HL-60 (cell line): ENCODE measurements around the gene RBCK1.

Source experiments
- DNase-seq, 2 experiments: peaks; one replicate each; pipeline ENCODE4 v3.0.0-alpha.2; 2010 to 2020; ENCODE audit warnings: low read depth in 1 of 2, low spot score in 1 of 2
- H3K27ac ChIP-seq: fragments of 250-450 bp; sonication (Bioruptor Pico); replicated peaks from 2 replicates; pipeline ENCODE4 v1.5.1; 2020; ENCODE audit warnings: mild to moderate bottlenecking, moderate library complexity
- H3K27me3 ChIP-seq: fragments of 250-450 bp; sonication (Bioruptor Pico); 2 replicates; pipeline ENCODE4 v1.5.1; 2021; ENCODE audit warnings: mild to moderate bottlenecking, moderate library complexity; ENCODE audit not compliant: insufficient read depth, poor library complexity, severe bottlenecking
- H3K4me3 ChIP-seq: replicated peaks from 2 replicates; pipeline ENCODE4 v1.5.1; 2011; ENCODE audit warnings: mild to moderate bottlenecking, control low read depth, low read length; ENCODE audit not compliant: insufficient read depth
- GABPA ChIP-seq: IDR thresholded peaks from 2 replicates; pipeline ENCODE4 v1.6.1; 2012; ENCODE audit warnings: low read depth
- POLR2AphosphoS5 ChIP-seq: IDR thresholded peaks from 2 replicates; pipeline ENCODE4 v1.6.1; 2012; ENCODE audit warnings: low read depth
- SPI1 ChIP-seq: IDR thresholded peaks from 2 replicates; pipeline ENCODE4 v1.6.1; 2012; ENCODE audit warnings: low read depth, mild to moderate bottlenecking, borderline replicate concordance
- TF ChIP-seq, protein P1 (sequence below): IDR thresholded peaks from 2 replicates; pipeline ENCODE4 v1.6.1; 2012; ENCODE audit warnings: low read depth; ENCODE audit not compliant: insufficient replicate concordance
- TF ChIP-seq, protein P2 (sequence below): IDR thresholded peaks from one replicate; pipeline ENCODE4 v1.5.1; 2011; ENCODE audit warnings: low read length, control low read depth, inconsistent platforms; ENCODE audit not compliant: insufficient read depth

The RBCK1 gene

DNA sequence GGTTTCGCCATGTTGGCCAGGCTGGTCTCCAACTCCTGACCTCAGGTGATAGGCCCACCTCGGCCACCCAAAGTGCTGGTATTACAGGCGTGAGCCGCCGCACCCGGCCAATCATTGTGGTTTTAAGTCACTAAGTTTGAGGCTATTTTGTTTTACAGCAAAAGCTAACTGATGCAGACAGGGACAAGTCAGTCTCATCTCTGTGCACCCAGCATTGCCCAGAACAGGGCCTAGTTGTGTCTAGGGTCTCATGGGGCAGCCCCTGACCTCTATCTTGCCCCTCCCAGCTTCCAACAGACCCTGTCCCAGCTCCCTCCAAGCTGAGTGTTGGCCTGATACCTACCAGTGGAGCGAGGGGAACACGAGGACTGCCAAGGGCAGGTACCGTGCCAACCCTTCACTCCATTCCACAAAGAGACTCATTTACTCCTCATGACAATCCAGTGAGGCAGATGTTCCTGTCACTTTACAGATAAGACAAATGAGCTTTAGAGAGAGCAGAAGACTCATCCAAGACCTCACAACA, 8.9 kb upstream of the RBCK1 start:
- DNase-seq: no peak
- Histone ChIP-seq H3K27me3 (no peaks in the 10 kb centered on the region), H3K4me3 (no peak overlapping the region), H3K27ac (no peak overlapping the region)
- TF ChIP-seq POLR2AphosphoS5 (no peak), SPI1 (no peak), GABPA (no peak)
- TF ChIP-seq, protein P1, sequence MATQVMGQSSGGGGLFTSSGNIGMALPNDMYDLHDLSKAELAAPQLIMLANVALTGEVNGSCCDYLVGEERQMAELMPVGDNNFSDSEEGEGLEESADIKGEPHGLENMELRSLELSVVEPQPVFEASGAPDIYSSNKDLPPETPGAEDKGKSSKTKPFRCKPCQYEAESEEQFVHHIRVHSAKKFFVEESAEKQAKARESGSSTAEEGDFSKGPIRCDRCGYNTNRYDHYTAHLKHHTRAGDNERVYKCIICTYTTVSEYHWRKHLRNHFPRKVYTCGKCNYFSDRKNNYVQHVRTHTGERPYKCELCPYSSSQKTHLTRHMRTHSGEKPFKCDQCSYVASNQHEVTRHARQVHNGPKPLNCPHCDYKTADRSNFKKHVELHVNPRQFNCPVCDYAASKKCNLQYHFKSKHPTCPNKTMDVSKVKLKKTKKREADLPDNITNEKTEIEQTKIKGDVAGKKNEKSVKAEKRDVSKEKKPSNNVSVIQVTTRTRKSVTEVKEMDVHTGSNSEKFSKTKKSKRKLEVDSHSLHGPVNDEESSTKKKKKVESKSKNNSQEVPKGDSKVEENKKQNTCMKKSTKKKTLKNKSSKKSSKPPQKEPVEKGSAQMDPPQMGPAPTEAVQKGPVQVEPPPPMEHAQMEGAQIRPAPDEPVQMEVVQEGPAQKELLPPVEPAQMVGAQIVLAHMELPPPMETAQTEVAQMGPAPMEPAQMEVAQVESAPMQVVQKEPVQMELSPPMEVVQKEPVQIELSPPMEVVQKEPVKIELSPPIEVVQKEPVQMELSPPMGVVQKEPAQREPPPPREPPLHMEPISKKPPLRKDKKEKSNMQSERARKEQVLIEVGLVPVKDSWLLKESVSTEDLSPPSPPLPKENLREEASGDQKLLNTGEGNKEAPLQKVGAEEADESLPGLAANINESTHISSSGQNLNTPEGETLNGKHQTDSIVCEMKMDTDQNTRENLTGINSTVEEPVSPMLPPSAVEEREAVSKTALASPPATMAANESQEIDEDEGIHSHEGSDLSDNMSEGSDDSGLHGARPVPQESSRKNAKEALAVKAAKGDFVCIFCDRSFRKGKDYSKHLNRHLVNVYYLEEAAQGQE: no peak
- TF ChIP-seq, protein P2, sequence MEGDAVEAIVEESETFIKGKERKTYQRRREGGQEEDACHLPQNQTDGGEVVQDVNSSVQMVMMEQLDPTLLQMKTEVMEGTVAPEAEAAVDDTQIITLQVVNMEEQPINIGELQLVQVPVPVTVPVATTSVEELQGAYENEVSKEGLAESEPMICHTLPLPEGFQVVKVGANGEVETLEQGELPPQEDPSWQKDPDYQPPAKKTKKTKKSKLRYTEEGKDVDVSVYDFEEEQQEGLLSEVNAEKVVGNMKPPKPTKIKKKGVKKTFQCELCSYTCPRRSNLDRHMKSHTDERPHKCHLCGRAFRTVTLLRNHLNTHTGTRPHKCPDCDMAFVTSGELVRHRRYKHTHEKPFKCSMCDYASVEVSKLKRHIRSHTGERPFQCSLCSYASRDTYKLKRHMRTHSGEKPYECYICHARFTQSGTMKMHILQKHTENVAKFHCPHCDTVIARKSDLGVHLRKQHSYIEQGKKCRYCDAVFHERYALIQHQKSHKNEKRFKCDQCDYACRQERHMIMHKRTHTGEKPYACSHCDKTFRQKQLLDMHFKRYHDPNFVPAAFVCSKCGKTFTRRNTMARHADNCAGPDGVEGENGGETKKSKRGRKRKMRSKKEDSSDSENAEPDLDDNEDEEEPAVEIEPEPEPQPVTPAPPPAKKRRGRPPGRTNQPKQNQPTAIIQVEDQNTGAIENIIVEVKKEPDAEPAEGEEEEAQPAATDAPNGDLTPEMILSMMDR: no peak

DNA sequence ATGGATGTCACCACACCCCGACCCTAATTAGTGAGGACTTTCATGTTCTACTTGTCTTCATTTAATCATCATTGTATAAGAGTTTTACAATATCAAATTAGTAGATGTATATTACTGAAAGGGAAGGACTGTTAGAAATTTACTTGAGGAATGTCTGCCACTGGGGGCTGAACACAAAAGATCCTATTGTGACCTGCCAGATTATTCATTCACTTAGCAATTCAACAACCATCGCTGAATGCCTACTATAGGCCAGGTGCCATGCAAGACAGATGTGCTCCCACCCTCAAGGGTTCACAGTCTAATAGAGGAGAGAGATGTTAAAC, 8.0 kb upstream of the RBCK1 start:
- no peak overlapping the region for H3K27ac ChIP-seq
- TF ChIP-seq, protein P2: no peak
- TF ChIP-seq SPI1 (no peak), POLR2AphosphoS5 (no peak), GABPA (no peak)
- TF ChIP-seq, protein P1: no peak
- no peaks in the 10 kb centered on the region for H3K27me3 ChIP-seq
- no peak overlapping the region for H3K4me3 ChIP-seq
- no peak for DNase-seq

DNA sequence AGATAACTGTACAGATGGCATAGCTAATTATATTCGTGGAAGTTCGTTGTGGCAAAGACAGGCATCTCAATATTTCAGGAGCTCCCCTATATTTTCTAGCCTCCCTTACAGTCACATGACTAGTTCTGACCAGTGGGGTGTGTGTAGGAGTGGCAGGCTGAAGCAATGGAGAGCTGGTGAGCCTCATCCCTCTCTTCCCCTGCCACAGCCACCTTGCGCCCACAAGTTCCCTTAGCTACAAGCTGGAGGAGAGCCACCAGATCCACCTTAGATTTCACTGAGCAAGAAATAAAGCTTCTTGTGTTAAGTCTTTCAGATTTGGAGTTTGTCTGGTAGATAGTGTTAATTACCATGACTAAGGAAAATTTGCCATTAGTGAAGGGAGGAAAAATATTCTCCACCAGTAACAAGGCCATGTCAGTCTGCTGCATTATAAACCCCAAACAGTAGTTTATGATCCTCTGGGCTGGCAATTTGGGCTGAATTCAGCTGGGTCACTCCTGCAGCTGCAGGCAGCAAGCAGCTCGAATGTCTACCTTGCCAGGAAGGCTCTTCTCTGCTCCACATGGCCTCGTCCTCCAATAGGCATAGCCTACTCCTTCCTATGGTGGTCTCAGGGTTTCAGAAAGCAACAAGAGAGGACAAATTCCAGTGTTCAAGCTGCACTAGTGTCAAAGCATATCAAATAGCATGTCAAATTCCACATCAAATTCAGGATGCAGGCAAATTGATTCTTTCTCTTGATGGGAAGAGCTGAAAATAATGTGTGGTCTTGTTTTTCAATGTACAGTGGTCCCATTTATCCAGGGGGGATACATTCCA, 7.4 kb upstream of the RBCK1 start:
- H3K27ac ChIP-seq: no peak overlapping the region
- H3K4me3 ChIP-seq: no peak overlapping the region
- no peaks in the 10 kb centered on the region for H3K27me3 ChIP-seq
- peak in 1 of 2 experiments; percentile 46 for DNase-seq
- TF ChIP-seq POLR2AphosphoS5 (no peak), SPI1 (no peak), GABPA (no peak)
- TF ChIP-seq, protein P2: no peak
- TF ChIP-seq, protein P1: no peak
